ENCODE data around the gene GPRC5C.

The GPRC5C gene

DNA sequence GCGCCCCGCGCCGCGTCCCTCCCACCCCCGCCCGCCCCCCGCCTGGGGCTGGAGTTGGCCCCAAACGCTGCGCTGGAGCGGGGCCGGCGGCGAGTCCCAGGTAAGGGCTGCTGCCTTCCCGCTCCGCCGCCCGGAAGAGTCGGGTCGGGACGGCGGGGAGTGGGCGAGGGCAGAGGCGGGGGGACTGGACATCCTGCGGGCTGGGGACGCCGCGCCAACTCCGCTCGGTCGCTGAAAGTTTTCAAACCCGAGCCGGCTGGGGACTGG, 469 bp downstream of the GPRC5C start:
- H3K4me3 ChIP-seq (ENCODE audit: low read length): no peak overlapping the region
- H3K27ac ChIP-seq (ENCODE audit: low read depth, low read length): no peak overlapping the region
- peak overlapping the region; percentile 32 for H3K56ac ChIP-seq (ENCODE audit: low read length)
- H3K79me2 ChIP-seq (ENCODE audit: control insufficient read depth, insufficient read depth, low read length): no peaks in the 10 kb centered on the region
- H3K4me1 ChIP-seq (ENCODE audit: control insufficient read depth, low read depth, low read length): peaks cover 2% of the 10 kb centered on the region
- DNase-seq: peak; percentile 34
- H4K5ac ChIP-seq (ENCODE audit: low read length): no peak overlapping the region
- H2BK15ac ChIP-seq (replicated peaks; ENCODE audit: low read depth): no peak overlapping the region
- H4K8ac ChIP-seq (ENCODE audit: low read depth, low read length): no peak overlapping the region
- H3K18ac ChIP-seq (ENCODE audit: low read length): peak overlapping the region; percentile 73
- WGBS (ENCODE audit: extremely low coverage, insufficient coverage, low lambda C conversion rate): no CpG with 5 or more reads among the region's 33 CpGs
- H2AK5ac ChIP-seq (ENCODE audit: low read length): no peak overlapping the region
- no peaks in the 10 kb centered on the region for H3K27me3 ChIP-seq (ENCODE audit: insufficient read depth, low read length, poor library complexity)
- no peaks in the 10 kb centered on the region for H3K36me3 ChIP-seq (ENCODE audit: control insufficient read depth, insufficient read depth, low read length)
- H3K9ac ChIP-seq (ENCODE audit: low read length): peak overlapping the region; percentile 72
- no peak overlapping the region for H3K23ac ChIP-seq (ENCODE audit: low read length)
- peak overlapping the region; percentile 41 for H3K4ac ChIP-seq (ENCODE audit: low read depth, low read length)
- no peak overlapping the region for H2BK120ac ChIP-seq (ENCODE audit: low read depth, low read length)
- H2BK5ac ChIP-seq (ENCODE audit: low read length): no peak overlapping the region
- H3K79me1 ChIP-seq (ENCODE audit: low read length): no peaks in the 10 kb centered on the region
- H3K4me2 ChIP-seq (ENCODE audit: low read length): no peak overlapping the region

- H2BK5ac ChIP-seq (ENCODE audit: low read length): no peak overlapping the region
- H3K79me2 ChIP-seq (ENCODE audit: control insufficient read depth, insufficient read depth, low read length): no peaks in the 10 kb centered on the region
- H3K27ac ChIP-seq (ENCODE audit: low read depth, low read length): no peak overlapping the region
- H3K23ac ChIP-seq (ENCODE audit: low read length): no peak overlapping the region
- peaks cover 2% of the 10 kb centered on the region for H3K4me1 ChIP-seq (ENCODE audit: control insufficient read depth, low read depth, low read length)
- DNase-seq: peak; percentile 67
- peak overlapping the region; percentile 86 for H3K4me2 ChIP-seq (ENCODE audit: low read length)
- WGBS (ENCODE audit: extremely low coverage, insufficient coverage, low lambda C conversion rate): no CpG with 5 or more reads among the region's 23 CpGs
- no peak overlapping the region for H4K8ac ChIP-seq (ENCODE audit: low read depth, low read length)
- H4K5ac ChIP-seq (ENCODE audit: low read length): no peak overlapping the region
- no peaks in the 10 kb centered on the region for H3K27me3 ChIP-seq (ENCODE audit: insufficient read depth, low read length, poor library complexity)
- H3K4me3 ChIP-seq (ENCODE audit: low read length): peak overlapping the region; percentile 40
- H3K79me1 ChIP-seq (ENCODE audit: low read length): no peaks in the 10 kb centered on the region
- H3K4ac ChIP-seq (ENCODE audit: low read depth, low read length): peak overlapping the region; percentile 41
- H2AK5ac ChIP-seq (ENCODE audit: low read length): no peak overlapping the region
- H2BK15ac ChIP-seq (replicated peaks; ENCODE audit: low read depth): no peak overlapping the region
- H3K56ac ChIP-seq (ENCODE audit: low read length): peak overlapping the region; percentile 79
- H3K9ac ChIP-seq (ENCODE audit: low read length): peak overlapping the region; percentile 72
- no peaks in the 10 kb centered on the region for H3K36me3 ChIP-seq (ENCODE audit: control insufficient read depth, insufficient read depth, low read length)
- H3K18ac ChIP-seq (ENCODE audit: low read length): peak overlapping the region; percentile 73
- no peak overlapping the region for H2BK120ac ChIP-seq (ENCODE audit: low read depth, low read length)
These were observed 991 bp downstream of the GPRC5C start for GRCh38 chr17:74432766-74433391.

DNA sequence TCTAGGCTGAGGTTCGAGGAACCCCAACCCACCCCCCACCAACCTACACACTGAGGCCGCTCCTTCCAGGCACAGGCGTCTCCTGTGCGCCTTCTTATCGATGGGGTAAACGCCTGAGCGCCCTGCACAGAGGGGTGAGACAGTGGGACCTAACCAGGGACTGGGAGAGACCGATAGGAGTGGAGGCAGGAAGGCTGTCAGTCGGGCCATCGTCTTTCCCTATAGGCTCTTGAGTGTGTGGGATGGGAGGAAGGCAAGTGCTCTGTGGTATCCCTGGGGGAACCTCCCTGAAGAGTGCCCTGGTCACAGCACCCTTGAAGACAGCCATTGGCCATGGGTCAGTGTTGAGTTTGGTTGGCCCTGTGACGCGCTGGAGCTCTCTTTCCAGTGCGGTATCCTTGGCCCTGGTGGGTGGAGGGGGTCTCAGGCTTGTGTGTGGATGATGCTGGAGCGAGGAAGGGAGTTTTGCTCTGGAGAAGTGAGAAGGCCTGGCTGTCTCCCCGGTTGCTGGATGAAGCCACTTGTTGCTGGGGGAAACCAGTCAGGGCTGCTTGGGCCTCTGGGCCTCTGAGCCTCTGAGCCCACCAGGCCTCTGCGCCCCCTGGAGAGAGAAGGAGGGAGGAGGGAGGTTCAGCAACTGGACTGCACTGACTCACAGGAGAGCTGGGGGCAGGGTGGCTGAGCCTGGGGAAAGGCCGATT, 1.7 kb downstream of the GPRC5C start:
- no peak overlapping the region for H2BK120ac ChIP-seq (ENCODE audit: low read depth, low read length)
- H3K4ac ChIP-seq (ENCODE audit: low read depth, low read length): no peak overlapping the region
- no peaks in the 10 kb centered on the region for H3K79me2 ChIP-seq (ENCODE audit: control insufficient read depth, insufficient read depth, low read length)
- no CpG with 5 or more reads among the region's 17 CpGs for WGBS (ENCODE audit: extremely low coverage, insufficient coverage, low lambda C conversion rate)
- no peak overlapping the region for H4K8ac ChIP-seq (ENCODE audit: low read depth, low read length)
- H2BK15ac ChIP-seq (replicated peaks; ENCODE audit: low read depth): no peak overlapping the region
- no peak overlapping the region for H3K23ac ChIP-seq (ENCODE audit: low read length)
- no peaks in the 10 kb centered on the region for H3K27me3 ChIP-seq (ENCODE audit: insufficient read depth, low read length, poor library complexity)
- no peak overlapping the region for H3K4me3 ChIP-seq (ENCODE audit: low read length)
- H3K4me2 ChIP-seq (ENCODE audit: low read length): no peak overlapping the region
- no peak overlapping the region for H2AK5ac ChIP-seq (ENCODE audit: low read length)
- no peak overlapping the region for H2BK5ac ChIP-seq (ENCODE audit: low read length)
- H3K27ac ChIP-seq (ENCODE audit: low read depth, low read length): no peak overlapping the region
- peaks cover 2% of the 10 kb centered on the region for H3K4me1 ChIP-seq (ENCODE audit: control insufficient read depth, low read depth, low read length)
- peak; percentile 68 for DNase-seq
- H3K18ac ChIP-seq (ENCODE audit: low read length): no peak overlapping the region
- peak overlapping the region; percentile 27 for H3K56ac ChIP-seq (ENCODE audit: low read length)
- H3K79me1 ChIP-seq (ENCODE audit: low read length): no peaks in the 10 kb centered on the region
- no peak overlapping the region for H4K5ac ChIP-seq (ENCODE audit: low read length)
- H3K9ac ChIP-seq (ENCODE audit: low read length): no peak overlapping the region
- no peaks in the 10 kb centered on the region for H3K36me3 ChIP-seq (ENCODE audit: control insufficient read depth, insufficient read depth, low read length)

DNA sequence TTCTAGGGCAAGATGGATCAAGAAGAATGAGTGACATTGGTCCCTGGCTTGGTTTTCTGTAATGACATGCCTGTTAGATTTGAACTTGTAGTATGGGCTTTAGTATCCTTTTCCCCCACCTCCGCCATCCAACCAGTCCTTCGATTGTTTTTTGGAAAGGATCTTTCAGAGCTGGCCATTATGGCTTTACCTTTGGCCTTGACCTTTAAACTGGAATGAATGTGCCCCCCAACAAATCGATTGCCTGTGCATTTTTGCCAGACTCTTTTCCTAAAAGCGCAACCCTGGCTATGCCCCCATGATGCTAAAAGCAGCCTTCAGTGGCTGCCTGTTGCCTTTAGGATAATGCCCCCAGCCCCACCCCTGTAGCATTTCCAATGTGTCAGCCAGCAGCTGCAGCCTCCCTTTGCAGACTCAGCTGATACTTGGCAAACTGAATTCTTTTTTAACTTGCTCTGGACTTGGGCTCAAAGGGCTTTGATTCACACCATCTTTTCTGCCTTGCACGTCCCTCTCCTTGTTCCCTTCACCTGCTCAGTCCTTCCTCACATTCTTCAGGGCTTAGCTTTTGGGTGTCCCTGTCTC, 4.0 kb downstream of the GPRC5C start:
- no peak overlapping the region for H2AK5ac ChIP-seq (ENCODE audit: low read length)
- no peak overlapping the region for H3K27ac ChIP-seq (ENCODE audit: low read depth, low read length)
- no peaks in the 10 kb centered on the region for H3K27me3 ChIP-seq (ENCODE audit: insufficient read depth, low read length, poor library complexity)
- no peak overlapping the region for H4K8ac ChIP-seq (ENCODE audit: low read depth, low read length)
- H2BK120ac ChIP-seq (ENCODE audit: low read depth, low read length): no peak overlapping the region
- no peaks in the 10 kb centered on the region for H3K79me2 ChIP-seq (ENCODE audit: control insufficient read depth, insufficient read depth, low read length)
- no peak overlapping the region for H3K23ac ChIP-seq (ENCODE audit: low read length)
- H3K18ac ChIP-seq (ENCODE audit: low read length): no peak overlapping the region
- no peak overlapping the region for H3K4ac ChIP-seq (ENCODE audit: low read depth, low read length)
- no peak for DNase-seq
- no peaks in the 10 kb centered on the region for H3K4me1 ChIP-seq (ENCODE audit: control insufficient read depth, low read depth, low read length)
- H3K79me1 ChIP-seq (ENCODE audit: low read length): no peaks in the 10 kb centered on the region
- no peak overlapping the region for H2BK5ac ChIP-seq (ENCODE audit: low read length)
- H4K5ac ChIP-seq (ENCODE audit: low read length): no peak overlapping the region
- no peaks in the 10 kb centered on the region for H3K36me3 ChIP-seq (ENCODE audit: control insufficient read depth, insufficient read depth, low read length)
- no CpG with 5 or more reads among the region's 5 CpGs for WGBS (ENCODE audit: extremely low coverage, insufficient coverage, low lambda C conversion rate)
- no peak overlapping the region for H3K4me2 ChIP-seq (ENCODE audit: low read length)
- H3K56ac ChIP-seq (ENCODE audit: low read length): no peak overlapping the region
- H3K9ac ChIP-seq (ENCODE audit: low read length): no peak overlapping the region
- no peak overlapping the region for H3K4me3 ChIP-seq (ENCODE audit: low read length)
- no peak overlapping the region for H2BK15ac ChIP-seq (replicated peaks; ENCODE audit: low read depth)

DNA sequence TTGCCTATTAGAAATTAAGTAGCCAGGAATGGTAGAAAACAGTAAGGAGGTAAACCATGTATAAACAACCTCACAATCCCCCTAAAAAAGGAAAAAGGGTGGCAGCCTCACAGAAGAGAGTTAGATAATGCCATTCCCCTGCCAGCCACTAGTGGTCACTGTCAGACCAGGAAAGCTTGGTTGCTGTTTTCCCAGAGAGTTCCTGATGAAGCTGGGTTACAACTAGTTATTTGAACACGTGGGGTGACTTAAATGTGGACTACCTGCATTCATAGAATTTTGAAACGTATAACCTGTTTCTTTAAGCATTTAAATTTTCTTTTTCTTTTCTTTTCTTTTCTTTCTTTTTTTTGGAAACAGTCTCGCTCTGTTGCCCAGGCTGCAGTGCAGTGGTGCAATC, 5.8 kb downstream of the GPRC5C start:
- H3K36me3 ChIP-seq (ENCODE audit: control insufficient read depth, insufficient read depth, low read length): no peaks in the 10 kb centered on the region
- no CpG with 5 or more reads among the region's 3 CpGs for WGBS (ENCODE audit: extremely low coverage, insufficient coverage, low lambda C conversion rate)

More for the DNA sequence above, 5.8 kb downstream of the GPRC5C start:
- H3K4me1 ChIP-seq (ENCODE audit: control insufficient read depth, low read depth, low read length): no peaks in the 10 kb centered on the region
- no peak overlapping the region for H3K9ac ChIP-seq (ENCODE audit: low read length)
- H2AK5ac ChIP-seq (ENCODE audit: low read length): no peak overlapping the region
- H3K79me1 ChIP-seq (ENCODE audit: low read length): no peaks in the 10 kb centered on the region
- no peak overlapping the region for H3K23ac ChIP-seq (ENCODE audit: low read length)
- no peak overlapping the region for H2BK5ac ChIP-seq (ENCODE audit: low read length)
- no peak overlapping the region for H4K5ac ChIP-seq (ENCODE audit: low read length)
- no peak overlapping the region for H3K4me3 ChIP-seq (ENCODE audit: low read length)
- no peak overlapping the region for H3K27ac ChIP-seq (ENCODE audit: low read depth, low read length)
- no peak overlapping the region for H2BK15ac ChIP-seq (replicated peaks; ENCODE audit: low read depth)
- H4K8ac ChIP-seq (ENCODE audit: low read depth, low read length): no peak overlapping the region
- H3K4me2 ChIP-seq (ENCODE audit: low read length): no peak overlapping the region
- no peaks in the 10 kb centered on the region for H3K27me3 ChIP-seq (ENCODE audit: insufficient read depth, low read length, poor library complexity)
- no peak overlapping the region for H3K18ac ChIP-seq (ENCODE audit: low read length)
- no peak overlapping the region for H2BK120ac ChIP-seq (ENCODE audit: low read depth, low read length)
- H3K4ac ChIP-seq (ENCODE audit: low read depth, low read length): no peak overlapping the region
- no peaks in the 10 kb centered on the region for H3K79me2 ChIP-seq (ENCODE audit: control insufficient read depth, insufficient read depth, low read length)
- H3K56ac ChIP-seq (ENCODE audit: low read length): no peak overlapping the region
- peak; percentile 39 for DNase-seq
